Lower leg skin (tissue), 4 donors: ENCODE measurements around the gene RHOH. TPM values are rescaled to one million over a fixed set of nuclear protein-coding genes. Genes with fewer than 3 reads are reported as not detected.

Experiments
- DNase-seq, 2 donors: peaks; one replicate each; pipeline ENCODE4 v3.0.0-alpha.2; 2019; ENCODE audit warnings: low spot score in 2 of 2
- H3K4me3 ChIP-seq: fragments of 200-600 bp; sonication (generic); 2 replicates; pipeline ENCODE4 v1.5.1; 2017; ENCODE audit warnings: mild to moderate bottlenecking, low read depth; ENCODE audit not compliant: poor library complexity, severe bottlenecking
- CTCF ChIP-seq, 3 donors: fragments of 450-650 bp; IDR thresholded peaks; one replicate each; pipeline ENCODE4 v1.5.1; 2016; ENCODE audit warnings: antibody characterized with exemption in 3 of 3, mild to moderate bottlenecking in 3 of 3, moderate library complexity in 2 of 3
- POLR2A ChIP-seq, 2 donors: fragments of 450-650 bp; IDR thresholded peaks; one replicate each; pipeline ENCODE4 v1.6.1; 2016 to 2017; ENCODE audit warnings: antibody characterized with exemption in 2 of 2, mild to moderate bottlenecking in 1 of 2, moderate library complexity in 1 of 2
- WGBS, 2 donors: methylation state at CpG; one replicate each; pipeline ENCODE4 v1.1.5; 2018; 5-methylcytosine and 5-hydroxymethylcytosine counted together
- intact Hi-C: fragments of 100-400 bp; cut with DNase I; formaldehyde crosslinking; loops from one replicate; pipeline ENCODE4 v1.15.0; 2023; ENCODE audit warnings: low total_unique reads
- total RNA-seq, 4 donors: library from RNA; depleted of rRNA; stranded (reverse); fragments of >200 nt; gene quantifications; one replicate each; pipeline ENCODE4 v1.1.0, GENCODE V29; 2016

Gene RHOH
- total RNA-seq, 4 donors from 2014 or later: 1.5 to 3.4 (median 2.2) TPM; not detected in 1

DNA sequence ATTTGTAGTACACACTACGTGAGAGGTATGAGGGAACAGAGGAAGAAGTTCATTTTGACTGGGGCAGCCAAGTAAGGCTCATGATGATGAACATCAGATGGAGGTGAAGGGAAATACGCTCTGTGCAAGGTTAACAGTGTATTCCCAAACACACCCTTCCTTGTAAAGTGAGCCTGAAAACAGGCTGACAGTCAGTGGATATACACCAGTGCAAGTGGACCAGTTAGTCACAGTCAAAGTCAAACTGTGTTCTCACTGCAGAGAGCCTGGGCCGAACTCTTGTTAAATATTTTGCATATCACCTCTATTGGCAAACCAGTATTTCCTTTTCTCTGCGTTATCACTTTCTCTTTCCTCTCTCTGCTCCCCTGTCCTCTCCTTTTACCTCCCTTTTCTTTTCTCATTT, 23.4 kb upstream of the RHOH start:
- DNase-seq: no peak
- TF ChIP-seq CTCF (IDR thresholded peaks at IDR 0.05) (no peak), POLR2A (IDR thresholded peaks at IDR 0.05) (no peak)
- H3K4me3 ChIP-seq: no peak overlapping the region
- intact Hi-C loops: no loop called here
- 68 to 70% methylated on average over 4 of the region's 4 CpGs for WGBS, 2 donors

DNA sequence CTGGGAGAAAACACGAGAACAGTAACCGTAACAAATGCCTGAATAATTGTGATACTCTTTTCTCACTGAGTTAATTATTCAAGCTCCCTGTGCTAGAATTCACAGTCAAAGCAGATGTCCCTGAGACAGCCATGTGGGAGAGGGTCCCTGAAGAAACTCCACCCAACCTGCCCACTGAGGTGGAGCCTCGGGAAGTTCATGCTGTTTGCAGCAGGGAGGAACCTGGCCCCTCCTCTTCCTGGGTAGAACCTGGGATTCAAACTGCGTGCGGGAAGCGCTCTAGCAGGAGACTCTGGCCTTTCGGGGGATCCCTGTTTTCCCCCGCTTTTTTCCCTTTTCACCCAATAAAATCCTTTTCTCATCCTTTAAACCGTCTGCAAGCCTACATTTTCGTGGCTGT, 20.2 kb upstream of the RHOH start:
- no peak overlapping the region for H3K4me3 ChIP-seq
- intact Hi-C loops: no loop called here
- TF ChIP-seq CTCF (IDR thresholded peaks at IDR 0.05): no peak
- TF ChIP-seq POLR2A (IDR thresholded peaks at IDR 0.05): no peak
- 61 to 67% methylated on average over 10 of the region's 10 CpGs for WGBS, 2 donors
- DNase-seq: no peak

DNA sequence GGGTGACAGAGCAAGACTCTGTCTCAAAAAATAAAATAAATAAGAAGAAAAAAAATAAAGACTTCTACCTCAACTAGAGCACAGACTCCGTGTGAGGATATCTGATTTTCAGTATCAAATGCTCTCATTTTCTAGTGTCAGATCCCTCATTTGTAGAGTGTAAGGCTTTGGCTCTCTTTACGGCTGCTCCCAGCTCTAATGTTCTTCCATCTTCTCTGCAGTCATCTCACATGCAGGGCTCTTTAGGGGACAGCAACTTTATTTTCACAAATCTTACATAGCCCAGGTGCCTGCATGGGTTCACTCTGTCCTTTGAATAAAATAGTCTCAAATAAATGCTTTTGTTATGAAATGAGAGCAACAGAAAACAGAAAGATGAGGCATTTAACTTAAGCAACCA, 19.2 kb upstream of the RHOH start:
- 73 to 85% methylated on average over 2 of the region's 2 CpGs for WGBS, 2 donors
- intact Hi-C loops: no loop called here
- H3K4me3 ChIP-seq: no peak overlapping the region
- no peak for TF ChIP-seq POLR2A (IDR thresholded peaks at IDR 0.05)
- TF ChIP-seq CTCF (IDR thresholded peaks at IDR 0.05): no peak
- DNase-seq: no peak

DNA sequence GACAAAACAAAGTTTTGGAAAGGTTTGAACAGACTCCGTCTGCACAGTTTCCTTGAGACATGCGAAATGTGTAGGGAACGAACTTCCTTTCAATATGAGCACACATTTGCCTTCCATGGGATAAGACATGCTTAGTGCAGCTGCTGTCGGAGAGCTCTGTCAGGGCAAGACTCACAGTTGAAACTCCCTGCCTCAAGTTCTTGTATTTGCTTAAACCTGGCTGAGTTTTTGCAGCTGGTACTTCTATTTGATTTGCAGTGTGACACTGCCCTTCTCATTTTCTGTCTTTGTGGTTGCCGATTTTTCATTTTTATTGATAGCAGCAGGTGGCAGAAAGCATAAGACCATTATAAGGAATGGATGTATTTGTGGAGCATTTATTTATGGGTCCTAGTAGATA, 18.2 kb upstream of the RHOH start:
- H3K4me3 ChIP-seq: no peak overlapping the region
- no peak for DNase-seq
- intact Hi-C loops: no loop called here
- 38 to 42% methylated on average over 5 of the region's 5 CpGs for WGBS, 2 donors
- TF ChIP-seq CTCF (IDR thresholded peaks at IDR 0.05) (no peak), POLR2A (IDR thresholded peaks at IDR 0.05) (no peak)

DNA sequence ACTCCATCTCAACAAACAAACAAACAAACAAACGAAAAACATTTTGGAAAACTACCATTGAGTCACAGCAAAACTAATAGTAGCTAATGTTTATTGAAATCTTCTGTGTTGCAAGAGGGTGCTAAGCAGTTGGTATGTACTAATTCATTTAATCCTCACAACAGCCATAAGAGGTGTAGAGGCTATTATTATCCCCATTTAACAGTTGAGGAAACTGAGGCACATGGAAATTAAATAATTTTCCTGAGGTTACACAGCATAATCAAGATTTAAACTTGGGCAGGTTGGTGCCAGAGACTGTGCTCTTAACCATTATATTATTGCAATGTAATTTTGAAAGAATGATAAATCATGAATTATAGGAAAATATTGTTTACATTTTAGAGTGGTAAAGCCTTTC, 17.5 kb upstream of the RHOH start:
- DNase-seq: no peak
- intact Hi-C loops: no loop called here
- H3K4me3 ChIP-seq: no peak overlapping the region
- no peak for TF ChIP-seq POLR2A (IDR thresholded peaks at IDR 0.05)
- no peak for TF ChIP-seq CTCF (IDR thresholded peaks at IDR 0.05)
- WGBS, 2 donors: 81 to 100% methylated on average over 1 of the region's 1 CpG

DNA sequence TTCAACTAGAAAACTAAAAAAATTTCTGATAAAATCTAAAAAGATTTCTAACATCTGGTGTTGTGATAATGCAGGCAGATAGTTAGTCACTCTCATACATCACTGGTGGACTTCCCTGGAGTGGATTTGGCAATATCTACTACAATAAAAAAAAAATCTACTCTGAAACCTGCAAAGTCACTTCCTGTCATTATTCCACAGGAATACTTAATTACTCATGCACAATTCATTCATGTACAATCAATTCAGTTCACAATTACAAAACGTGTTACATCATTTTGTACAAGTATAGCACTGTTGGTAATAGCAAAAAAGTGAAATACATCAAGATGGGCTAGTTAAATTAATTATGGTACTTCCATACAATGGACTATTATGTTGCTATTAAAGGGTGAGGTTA, 16.5 kb upstream of the RHOH start:
- no peak for DNase-seq
- WGBS, 2 donors: 25 to 39% methylated on average over 1 of the region's 1 CpG
- intact Hi-C loops: no loop called here
- H3K4me3 ChIP-seq: no peak overlapping the region
- no peak for TF ChIP-seq CTCF (IDR thresholded peaks at IDR 0.05)
- no peak for TF ChIP-seq POLR2A (IDR thresholded peaks at IDR 0.05)
